KMS-11 (cell line): Measurements from ENCODE around the gene SLC25A25.

Source experiments
- H2AFZ ChIP-seq: fragments of 200-600 bp; sonication (generic); 2 replicates; pipeline ENCODE4 v1.6.1; 2016; ENCODE audit warnings: antibody characterized with exemption, mixed run types, low read depth
- H3K27ac ChIP-seq: fragments of 200-600 bp; sonication (generic); 2 replicates; pipeline ENCODE4 v1.6.1; 2016; ENCODE audit warnings: mild to moderate bottlenecking, mixed run types
- H3K27me3 ChIP-seq: fragments of 200-600 bp; sonication (generic); 2 replicates; pipeline ENCODE4 v1.6.1; 2017; ENCODE audit warnings: mild to moderate bottlenecking, low read depth, mixed run types, moderate library complexity; ENCODE audit not compliant: insufficient read depth
- H3K36me3 ChIP-seq: fragments of 200-600 bp; sonication (generic); 2 replicates; pipeline ENCODE4 v1.6.1; 2017; ENCODE audit warnings: mild to moderate bottlenecking, mixed run types; ENCODE audit not compliant: insufficient read depth
- H3K4me1 ChIP-seq: fragments of 200-600 bp; sonication (generic); 2 replicates; pipeline ENCODE4 v1.6.1; 2016; ENCODE audit warnings: mild to moderate bottlenecking, low read depth, mixed run types; ENCODE audit not compliant: poor library complexity, severe bottlenecking
- H3K4me2 ChIP-seq: fragments of 200-600 bp; sonication (generic); 2 replicates; pipeline ENCODE4 v1.7.0; 2016; ENCODE audit warnings: mild to moderate bottlenecking, mixed run types
- H3K4me3 ChIP-seq: fragments of 200-600 bp; sonication (generic); IDR thresholded peaks from 2 replicates; pipeline ENCODE4 v1.6.1; 2017; ENCODE audit warnings: low read depth, low read length, mixed read lengths; ENCODE audit not compliant: insufficient read depth
- H3K79me2 ChIP-seq: fragments of 200-600 bp; sonication (generic); 2 replicates; pipeline ENCODE4 v1.6.1; 2016; ENCODE audit warnings: low read depth, mixed run types; ENCODE audit not compliant: insufficient read depth
- H3K9ac ChIP-seq: fragments of 200-600 bp; sonication (generic); 2 replicates; pipeline ENCODE4 v1.6.1; 2016; ENCODE audit warnings: mild to moderate bottlenecking, mixed run types
- H4K20me1 ChIP-seq: fragments of 200-600 bp; sonication (generic); 2 replicates; pipeline ENCODE4 v1.6.1; 2016; ENCODE audit warnings: mild to moderate bottlenecking, mixed run types; ENCODE audit not compliant: insufficient read depth
- CTCF ChIP-seq: fragments of 200-600 bp; sonication (generic); conservative IDR thresholded peaks from 2 replicates; pipeline ENCODE4 v1.6.1; 2017; ENCODE audit warnings: low read depth, mild to moderate bottlenecking, antibody characterized with exemption, low read length, moderate library complexity, mixed read lengths

The SLC25A25 gene

GRCh38 chr9:128024761-128025308 lies 43.2 kb upstream of the SLC25A25 start:
- no peak for TF ChIP-seq CTCF
- Histone ChIP-seq H3K79me2 (no peaks in the 10 kb centered on the region), H3K27me3 (no peaks in the 10 kb centered on the region), H3K4me1 (no peaks in the 10 kb centered on the region), H4K20me1 (no peaks in the 10 kb centered on the region), H2AFZ (no peak overlapping the region), H3K9ac (no peak overlapping the region), H3K4me2 (no peak overlapping the region), H3K36me3 (no peaks in the 10 kb centered on the region), H3K27ac (no peak overlapping the region), H3K4me3 (no peak overlapping the region)

- Histone ChIP-seq H3K4me2 (no peak overlapping the region), H3K9ac (no peak overlapping the region), H3K4me3 (no peak overlapping the region), H4K20me1 (no peaks in the 10 kb centered on the region), H3K4me1 (no peaks in the 10 kb centered on the region), H3K27me3 (no peaks in the 10 kb centered on the region), H3K27ac (no peak overlapping the region), H3K36me3 (no peaks in the 10 kb centered on the region), H3K79me2 (no peaks in the 10 kb centered on the region), H2AFZ (no peak overlapping the region)
- TF ChIP-seq CTCF = no peak
These were observed 42.3 kb upstream of the SLC25A25 start for GRCh38 chr9:128025736-128026135.

GRCh38 chr9:128026255-128026772 lies 41.7 kb upstream of the SLC25A25 start:
- Histone ChIP-seq H4K20me1 (no peaks in the 10 kb centered on the region), H3K27me3 (no peaks in the 10 kb centered on the region), H3K4me2 (no peak overlapping the region), H3K4me3 (no peak overlapping the region), H2AFZ (no peak overlapping the region), H3K36me3 (no peaks in the 10 kb centered on the region), H3K9ac (no peak overlapping the region), H3K4me1 (no peaks in the 10 kb centered on the region), H3K27ac (no peak overlapping the region), H3K79me2 (no peaks in the 10 kb centered on the region)
- no peak for TF ChIP-seq CTCF

- H3K4me3 ChIP-seq = no peak overlapping the region
- TF ChIP-seq CTCF = no peak
- H3K4me2 ChIP-seq = no peak overlapping the region
- H3K27me3 ChIP-seq = no peaks in the 10 kb centered on the region
- H3K79me2 ChIP-seq = no peaks in the 10 kb centered on the region
- H3K9ac ChIP-seq = no peak overlapping the region
- no peaks in the 10 kb centered on the region for H3K36me3 ChIP-seq
- H2AFZ ChIP-seq = no peak overlapping the region
- no peaks in the 10 kb centered on the region for H4K20me1 ChIP-seq
- no peak overlapping the region for H3K27ac ChIP-seq
- no peaks in the 10 kb centered on the region for H3K4me1 ChIP-seq
These were observed 41.1 kb upstream of the SLC25A25 start for GRCh38 chr9:128026773-128027541.
